ENCODE data around the gene ENSA.
"Not testable (repeated sequence)": the region's sequence is repeated elsewhere in the genome, so short reads cannot be mapped to it uniquely, and the experiment has no call there.

Gene ENSA, protein sequence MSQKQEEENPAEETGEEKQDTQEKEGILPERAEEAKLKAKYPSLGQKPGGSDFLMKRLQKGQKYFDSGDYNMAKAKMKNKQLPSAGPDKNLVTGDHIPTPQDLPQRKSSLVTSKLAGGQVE

DNA sequence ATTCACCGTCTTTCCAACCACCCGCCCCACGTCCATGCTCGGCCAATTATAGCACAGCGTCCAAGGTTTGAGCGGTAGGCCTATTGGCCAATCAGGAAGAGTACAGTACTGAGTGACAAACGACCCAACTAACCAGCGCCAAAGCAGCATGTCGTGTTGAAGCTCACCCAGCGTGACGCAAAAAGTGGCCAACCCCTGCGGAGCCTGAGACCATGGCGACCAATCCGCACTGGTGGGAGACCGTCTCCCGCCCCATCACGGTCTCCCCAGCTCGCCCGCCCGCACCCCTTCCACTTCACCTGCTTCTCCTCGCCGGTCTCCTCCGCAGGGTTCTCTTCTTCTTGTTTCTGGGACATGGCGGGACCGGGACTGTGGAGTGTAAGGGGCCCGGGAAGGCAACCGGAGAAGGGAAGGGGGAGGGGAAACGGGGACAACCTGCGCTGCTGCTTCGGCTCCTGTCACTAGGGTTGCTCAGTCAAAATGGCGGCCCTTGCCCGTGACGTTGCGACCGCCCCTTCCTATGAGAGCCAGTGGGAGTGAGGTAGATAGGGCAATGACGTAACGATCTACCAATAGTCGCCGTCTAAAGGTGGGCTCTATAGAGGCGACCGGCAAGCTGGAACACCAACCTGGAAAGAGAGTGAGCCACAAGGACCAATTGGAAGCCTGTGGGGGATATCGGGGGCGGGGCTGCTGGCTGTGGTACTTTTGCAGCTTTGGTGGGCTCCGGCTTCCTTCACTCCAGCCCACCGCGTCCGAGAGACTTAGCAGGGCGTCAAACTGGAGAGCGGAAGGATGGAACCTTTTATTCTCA is at the start of gene ENSA:
Gene ENSA (minus strand): TSS at position 498 of the 814 bp plus-strand sequence. CDS start 142 bp downstream, at position 356.
- Mint-ChIP-seq H3K27ac (no peak within 1 kb of the TSS), H3K4me1 (peaks cover 39% of the 10 kb centered on the region), H3K4me3 (no peak within 1 kb of the TSS), H3K9me3 (no peaks in the 10 kb centered on the region), H3K36me3 (peaks cover 6% of the 10 kb centered on the region)
- DNase-seq (ENCODE audit: low spot score in 2 of 2) (peak; percentile 84 to 97), ATAC-seq (peak; percentile 94)

DNA sequence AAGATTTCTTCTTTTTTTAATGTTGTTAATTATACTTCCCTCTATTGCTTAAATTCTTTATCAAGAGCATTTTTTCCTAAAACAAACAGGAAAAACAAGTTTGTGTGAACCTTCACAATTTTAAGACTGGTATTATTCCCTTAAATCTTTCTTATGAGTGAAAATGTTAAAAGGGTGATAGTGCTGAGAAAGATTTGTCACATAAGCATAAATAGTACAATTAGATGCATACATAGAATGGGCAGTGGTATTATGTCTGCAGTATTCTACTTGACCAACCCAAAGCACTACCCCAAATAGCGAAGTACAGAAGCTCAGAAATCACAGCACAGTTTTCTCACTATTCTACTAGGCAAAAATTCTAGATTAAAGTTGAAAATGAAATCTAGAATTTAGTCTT is 49.6 kb upstream of the ENSA start:
- no peaks in the 10 kb centered on the region for H3K4me1 Mint-ChIP-seq
- H3K27ac Mint-ChIP-seq, result no peak overlapping the region
- H3K36me3 Mint-ChIP-seq, result peaks cover 43% of the 10 kb centered on the region
- H3K9me3 Mint-ChIP-seq, result no peaks in the 10 kb centered on the region
- DNase-seq (ENCODE audit: low spot score in 2 of 2) (no peak), ATAC-seq (no peak)
- H3K4me3 Mint-ChIP-seq, result no peak overlapping the region

DNA sequence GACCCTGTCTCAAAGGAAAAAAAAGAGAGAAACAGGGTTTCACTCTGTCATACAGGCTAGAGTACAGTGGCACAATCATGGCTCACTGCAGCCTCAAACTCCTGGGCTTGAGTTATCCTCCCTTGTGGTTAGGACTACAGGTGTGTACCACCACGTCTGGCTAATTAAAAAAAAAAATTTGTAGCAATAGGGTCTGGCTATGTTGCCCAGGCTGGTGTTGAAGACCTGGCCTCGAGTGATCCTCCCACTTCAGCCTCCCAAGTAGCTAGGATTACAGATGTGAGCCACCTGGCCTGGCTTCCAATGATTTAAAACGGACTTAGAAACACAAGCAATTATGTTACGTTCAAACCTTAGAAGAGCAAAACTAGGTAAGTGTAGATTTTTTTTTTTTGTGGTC is 45.5 kb upstream of the ENSA start:
- Mint-ChIP-seq H3K36me3 (peaks cover 53% of the 10 kb centered on the region), H3K27ac (no peak overlapping the region), H3K4me1 (no peaks in the 10 kb centered on the region), H3K4me3 (no peak overlapping the region), H3K9me3 (no peaks in the 10 kb centered on the region)
- DNase-seq (ENCODE audit: low spot score in 2 of 2) (no peak), ATAC-seq (no peak)

DNA sequence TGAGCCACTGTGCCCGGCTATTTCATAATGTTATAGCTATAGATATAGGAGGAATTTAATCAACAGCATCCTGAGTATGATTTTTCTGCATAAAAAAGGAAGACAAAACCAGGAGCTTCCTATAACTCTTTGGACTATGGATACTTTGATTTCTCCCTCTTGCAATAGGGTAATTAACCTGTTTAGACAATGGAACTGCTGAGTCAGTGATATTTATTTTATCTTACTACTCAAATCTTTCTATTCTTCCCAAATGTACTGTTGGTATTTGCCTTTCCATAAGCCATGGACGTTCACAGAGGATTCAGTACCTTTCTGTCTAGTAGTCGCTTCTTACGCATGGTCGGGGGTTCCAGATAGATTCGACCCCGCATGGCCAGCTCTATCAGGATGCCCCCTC is 33.9 kb upstream of the ENSA start:
- DNase-seq (ENCODE audit: low spot score in 2 of 2) (no peak), ATAC-seq (no peak)
- H3K9me3 Mint-ChIP-seq, result no peaks in the 10 kb centered on the region
- H3K36me3 Mint-ChIP-seq, result peaks cover 59% of the 10 kb centered on the region
- no peak overlapping the region for H3K4me3 Mint-ChIP-seq
- H3K27ac Mint-ChIP-seq, result no peak overlapping the region
- H3K4me1 Mint-ChIP-seq, result no peaks in the 10 kb centered on the region

DNA sequence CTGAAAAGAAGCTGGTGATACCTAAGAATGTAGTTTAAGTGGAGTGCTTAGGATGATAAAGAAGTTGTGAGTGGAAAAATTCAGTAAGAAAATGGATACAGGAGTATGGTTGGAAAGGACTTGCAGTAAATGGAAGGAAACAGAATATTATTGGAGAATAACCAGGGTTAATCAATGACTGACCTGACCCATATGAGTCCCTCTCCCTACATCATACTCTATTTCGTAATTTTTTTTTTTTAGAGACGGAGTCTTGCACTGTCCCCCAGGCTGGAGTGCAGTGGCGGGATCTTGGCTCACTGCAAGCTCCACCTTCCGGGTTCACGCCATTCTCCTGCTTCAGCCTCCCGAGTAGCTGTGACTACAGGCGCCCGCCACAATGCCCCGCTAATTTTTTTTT is 33.4 kb upstream of the ENSA start:
- Mint-ChIP-seq H3K36me3 (peaks cover 59% of the 10 kb centered on the region), H3K9me3 (no peaks in the 10 kb centered on the region), H3K27ac (no peak overlapping the region), H3K4me1 (no peaks in the 10 kb centered on the region), H3K4me3 (no peak overlapping the region)
- no peak for ATAC-seq
- no peak for DNase-seq (ENCODE audit: low spot score in 2 of 2)

DNA sequence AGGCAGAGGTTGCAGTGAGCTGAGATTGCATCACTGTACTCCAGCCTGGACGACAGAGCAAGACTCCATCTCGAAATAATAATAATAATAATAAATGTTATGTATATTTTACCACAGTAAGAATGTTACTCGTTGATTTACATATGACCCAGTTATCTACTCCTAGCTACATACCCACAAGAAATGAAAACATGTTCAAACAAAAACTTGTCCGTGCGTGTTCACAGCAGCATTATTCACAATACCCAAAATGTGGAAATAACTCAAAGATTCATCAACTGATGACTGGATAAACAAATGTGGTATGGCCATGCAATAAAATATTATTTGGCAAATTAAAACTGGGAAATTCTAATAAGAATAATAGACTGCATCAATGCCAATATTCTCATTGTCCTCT is 31.7 kb upstream of the ENSA start:
- Mint-ChIP-seq H3K4me1 (no peaks in the 10 kb centered on the region), H3K9me3 (no peaks in the 10 kb centered on the region), H3K27ac (no peak overlapping the region), H3K36me3 (peaks cover 50% of the 10 kb centered on the region), H3K4me3 (no peak overlapping the region)
- DNase-seq (ENCODE audit: low spot score in 2 of 2) (no peak), ATAC-seq (no peak)

DNA sequence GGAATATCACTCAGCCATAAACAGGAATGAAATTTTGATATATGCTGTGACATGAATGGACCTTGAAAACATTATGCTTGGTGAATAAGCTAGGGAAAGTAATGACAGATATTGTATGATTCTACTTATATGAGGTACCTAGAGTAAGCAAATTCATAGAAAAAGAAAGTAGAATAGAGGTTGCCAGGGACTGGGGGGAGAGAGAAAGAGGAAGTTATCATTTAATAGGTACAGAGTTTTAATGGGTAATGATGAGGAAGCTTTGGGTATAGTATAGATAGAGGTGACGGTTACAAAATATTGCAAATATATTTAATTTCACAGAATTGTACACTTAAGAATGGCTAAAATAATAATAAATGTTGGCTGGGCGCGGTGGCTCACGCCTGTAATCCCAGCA is 31.2 kb upstream of the ENSA start:
- H3K27ac Mint-ChIP-seq, result no peak overlapping the region
- DNase-seq (ENCODE audit: low spot score in 2 of 2) (no peak), ATAC-seq (no peak)
- peaks cover 46% of the 10 kb centered on the region for H3K36me3 Mint-ChIP-seq
- no peaks in the 10 kb centered on the region for H3K9me3 Mint-ChIP-seq
- no peak overlapping the region for H3K4me3 Mint-ChIP-seq
- H3K4me1 Mint-ChIP-seq, result no peaks in the 10 kb centered on the region

DNA sequence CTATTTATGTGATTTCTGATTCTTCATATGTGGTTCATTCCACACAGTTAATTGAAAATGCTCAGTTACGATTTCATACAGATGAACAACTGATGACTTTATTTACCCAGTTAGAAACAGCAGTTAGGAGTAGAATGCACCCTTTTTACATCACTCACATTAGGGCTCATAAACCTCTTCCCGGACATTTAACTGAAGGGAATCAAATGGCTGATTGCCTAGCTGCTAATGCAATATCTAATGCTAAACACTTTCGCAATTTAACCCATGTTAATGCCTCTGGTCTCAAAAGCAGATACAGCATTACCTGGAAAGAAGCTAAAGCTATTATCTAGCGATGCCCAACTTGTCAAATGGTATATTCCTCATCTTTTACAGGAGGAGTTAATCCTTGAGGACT is 27.7 kb upstream of the ENSA start:
- H3K4me1 Mint-ChIP-seq; DNase-seq (ENCODE audit: low spot score in 2 of 2); H3K9me3 Mint-ChIP-seq; ATAC-seq; H3K4me3 Mint-ChIP-seq; H3K27ac Mint-ChIP-seq: not testable (repeated sequence)
- H3K36me3 Mint-ChIP-seq, result peaks cover 40% of the 10 kb centered on the region

DNA sequence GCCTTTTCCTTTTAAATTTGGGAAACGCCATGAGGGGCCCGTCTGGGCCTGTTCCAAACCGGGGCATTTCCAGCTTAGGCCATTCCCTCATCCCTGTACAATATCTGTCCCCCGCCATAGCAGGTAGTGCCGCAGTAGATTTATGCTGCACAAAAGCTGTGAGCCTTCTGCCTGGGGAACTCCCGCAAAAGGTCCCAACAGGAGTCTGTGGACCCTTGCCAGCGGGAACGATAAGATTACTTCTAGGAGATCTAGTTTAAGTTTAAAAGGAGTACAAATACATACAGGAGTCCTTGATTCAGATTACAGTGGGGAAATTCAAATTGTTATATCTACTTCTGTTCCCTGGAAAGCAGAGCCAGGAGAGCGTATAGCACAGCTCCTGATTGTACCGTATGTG is 25.2 kb upstream of the ENSA start:
- H3K27ac Mint-ChIP-seq; DNase-seq (ENCODE audit: low spot score in 2 of 2); H3K4me1 Mint-ChIP-seq; H3K9me3 Mint-ChIP-seq; H3K4me3 Mint-ChIP-seq; ATAC-seq: not testable (repeated sequence)
- peaks cover 21% of the 10 kb centered on the region for H3K36me3 Mint-ChIP-seq

DNA sequence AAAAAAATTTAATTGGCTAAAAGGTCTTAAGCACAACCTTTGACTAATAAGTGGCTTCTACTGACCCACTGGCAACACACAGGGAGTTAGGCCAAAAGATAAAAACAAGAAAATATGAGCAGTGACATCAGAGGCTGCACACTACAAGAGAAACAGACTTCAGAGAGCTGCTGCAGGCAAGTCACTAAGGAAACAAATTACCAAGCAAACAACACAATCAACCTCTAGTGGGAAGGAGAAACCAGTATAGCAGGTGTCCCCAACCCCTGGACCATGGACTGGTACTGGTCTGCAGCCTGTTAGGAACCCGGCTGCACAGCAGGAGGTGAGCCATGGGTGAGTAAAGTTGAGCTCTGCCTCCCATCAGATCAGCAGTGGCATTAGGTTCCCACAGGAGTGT is 20.8 kb upstream of the ENSA start:
- peaks cover 48% of the 10 kb centered on the region for H3K36me3 Mint-ChIP-seq
- no peaks in the 10 kb centered on the region for H3K9me3 Mint-ChIP-seq
- no peaks in the 10 kb centered on the region for H3K4me1 Mint-ChIP-seq
- H3K4me3 Mint-ChIP-seq, result no peak overlapping the region
- no peak overlapping the region for H3K27ac Mint-ChIP-seq
- DNase-seq (ENCODE audit: low spot score in 2 of 2) (no peak), ATAC-seq (no peak)

DNA sequence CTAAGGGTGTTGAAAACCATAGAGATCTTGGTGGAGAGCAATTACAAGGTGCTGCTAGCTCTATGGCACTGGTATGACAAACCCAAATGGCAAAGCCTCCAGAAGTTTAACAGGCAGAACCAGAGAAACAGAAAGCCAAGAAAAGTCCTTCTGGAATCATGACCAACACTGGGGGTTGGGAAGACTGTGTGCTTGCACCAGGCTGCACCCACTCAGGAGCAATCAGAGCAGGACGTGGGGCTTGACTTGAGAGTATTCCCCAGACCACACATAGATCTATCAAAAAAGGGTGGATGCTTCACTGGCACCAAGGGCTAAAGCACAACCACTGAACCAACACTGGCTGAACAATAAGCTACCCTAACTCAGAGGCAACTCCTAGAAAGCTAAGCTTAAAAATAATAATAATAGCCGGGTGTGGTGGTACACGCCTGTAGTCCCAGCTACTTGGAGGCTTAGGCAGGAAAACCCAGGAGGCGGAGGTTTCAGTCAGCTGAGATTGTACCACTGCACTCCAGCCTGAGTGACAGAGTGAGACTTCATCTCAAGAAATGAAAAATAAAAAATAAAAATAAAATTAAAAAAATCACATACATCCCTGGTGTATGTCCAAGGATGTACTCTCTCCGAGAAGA is 20.1 kb upstream of the ENSA start:
- H3K27ac Mint-ChIP-seq, result no peak overlapping the region

DNA sequence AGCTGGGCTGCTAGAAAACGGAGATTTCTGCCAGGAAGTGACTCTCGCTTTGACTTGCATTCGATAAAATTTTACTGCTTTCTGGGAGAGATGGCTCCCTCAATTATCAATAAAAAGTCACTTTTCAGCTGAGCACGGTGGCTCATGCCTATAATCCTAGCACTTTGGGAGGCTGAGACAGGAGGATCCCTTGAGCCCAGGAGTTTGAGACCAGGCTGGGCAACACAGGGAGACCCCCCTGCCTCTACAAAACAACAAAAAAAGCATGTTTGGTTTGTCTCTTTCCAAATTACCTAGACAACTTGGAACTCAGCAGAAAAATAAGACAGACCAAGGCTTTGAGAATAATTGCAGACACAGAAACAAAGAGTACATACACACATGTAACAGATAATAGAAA is 12.9 kb upstream of the ENSA start:
- Mint-ChIP-seq H3K9me3 (no peaks in the 10 kb centered on the region), H3K27ac (no peak overlapping the region), H3K4me1 (no peaks in the 10 kb centered on the region), H3K36me3 (peaks cover 14% of the 10 kb centered on the region), H3K4me3 (no peak overlapping the region)
- ATAC-seq, result no peak
- no peak for DNase-seq (ENCODE audit: low spot score in 2 of 2)

More for the DNA sequence above, 20.1 kb upstream of the ENSA start:
- H3K4me3 Mint-ChIP-seq, result no peak overlapping the region
- ATAC-seq (no peak), DNase-seq (ENCODE audit: low spot score in 2 of 2) (no peak)
- peaks cover 48% of the 10 kb centered on the region for H3K36me3 Mint-ChIP-seq
- H3K9me3 Mint-ChIP-seq, result no peaks in the 10 kb centered on the region
- H3K4me1 Mint-ChIP-seq, result no peaks in the 10 kb centered on the region

DNA sequence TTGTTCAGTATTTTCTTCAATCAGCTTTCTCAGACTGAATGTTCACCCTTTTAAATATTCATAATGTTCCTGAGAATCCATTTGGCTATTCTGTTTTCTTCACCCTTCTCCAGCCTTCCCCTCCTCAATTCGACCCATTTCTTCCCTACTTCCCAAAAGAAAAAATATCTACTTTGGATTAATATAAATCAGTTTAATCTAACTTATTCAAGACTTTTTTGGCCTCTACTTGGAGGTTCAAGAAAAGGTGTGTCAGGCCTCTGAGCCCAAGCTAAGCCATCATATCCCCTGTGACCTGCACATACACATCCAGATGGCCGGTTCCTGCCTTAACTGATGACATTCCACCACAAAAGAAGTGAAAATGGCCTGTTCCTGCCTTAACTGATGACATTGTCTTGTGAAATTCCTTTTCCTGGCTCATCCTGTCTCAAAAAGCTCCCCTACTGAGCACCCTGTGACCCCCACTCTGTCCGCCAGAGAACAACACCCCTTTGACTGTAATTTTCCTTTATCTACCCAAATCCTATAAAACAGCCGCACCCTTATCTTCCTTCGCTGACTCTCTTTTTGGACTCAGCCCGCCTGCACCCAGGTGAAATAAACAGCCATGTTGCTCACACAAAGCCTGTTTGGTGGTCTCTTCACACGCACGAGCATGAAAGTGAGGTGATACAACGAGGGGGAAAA is 11.9 kb upstream of the ENSA start:
- H3K4me1 Mint-ChIP-seq; H3K4me3 Mint-ChIP-seq; H3K9me3 Mint-ChIP-seq; DNase-seq (ENCODE audit: low spot score in 2 of 2); ATAC-seq; H3K36me3 Mint-ChIP-seq: not testable (repeated sequence)
- H3K27ac Mint-ChIP-seq, result peak overlapping the region; percentile 35

DNA sequence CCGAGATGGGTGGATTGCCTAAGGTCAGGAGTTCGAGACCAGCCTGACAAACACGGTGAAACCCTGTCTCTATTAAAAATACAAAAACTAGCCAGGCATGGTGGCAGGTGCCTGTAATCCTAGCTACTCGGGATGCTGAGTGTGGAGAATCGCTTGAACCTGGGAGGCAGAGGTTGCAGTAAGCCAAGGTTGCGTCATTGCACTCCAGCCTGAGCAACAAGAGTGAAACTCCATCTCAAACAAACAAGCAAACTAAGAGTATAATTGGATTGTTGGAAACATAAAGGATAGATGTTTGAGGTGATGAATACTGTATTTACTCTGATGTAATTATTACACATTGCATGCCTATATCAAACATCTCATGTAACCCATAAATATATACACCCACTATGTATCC is 9.0 kb upstream of the ENSA start:
- H3K27ac Mint-ChIP-seq; H3K4me3 Mint-ChIP-seq; H3K4me1 Mint-ChIP-seq; H3K36me3 Mint-ChIP-seq; ATAC-seq; H3K9me3 Mint-ChIP-seq; DNase-seq (ENCODE audit: low spot score in 2 of 2): not testable (repeated sequence)

DNA sequence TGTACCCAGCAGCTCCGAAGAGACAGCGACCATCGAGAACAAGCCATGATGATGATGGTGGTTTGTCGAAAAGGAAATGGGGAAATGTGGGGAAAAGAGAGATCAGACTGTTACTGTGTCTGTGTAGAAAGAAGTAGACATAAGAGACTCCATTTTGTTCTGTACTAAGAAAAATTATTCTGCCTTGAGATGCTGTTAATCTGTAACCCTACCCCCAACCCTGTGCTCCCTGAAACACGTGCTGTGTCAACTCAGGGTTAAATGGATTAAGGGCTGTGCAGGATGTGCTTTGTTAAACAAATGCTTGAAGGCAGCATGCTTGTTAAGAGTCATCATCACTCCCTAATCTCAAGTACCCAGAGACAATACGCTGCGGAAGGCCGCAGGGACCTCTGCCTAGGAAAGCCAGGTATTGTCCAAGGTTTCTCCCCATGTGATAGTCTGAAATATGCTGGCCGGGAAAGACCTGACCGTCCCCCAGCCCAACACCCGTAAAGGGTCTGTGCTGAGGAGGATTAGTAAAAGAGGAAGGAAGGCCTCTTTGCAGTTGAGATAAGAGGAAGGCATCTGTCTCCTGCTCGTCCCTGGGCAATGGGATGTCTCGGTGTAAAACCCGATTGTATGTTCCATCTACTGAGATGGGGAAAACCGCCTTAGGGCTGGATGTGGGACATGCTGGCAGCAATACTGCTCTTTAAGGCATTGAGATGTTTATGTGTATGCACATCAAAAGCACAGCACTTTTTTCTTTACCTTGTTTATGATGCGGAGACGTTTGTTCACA is 5.6 kb upstream of the ENSA start:
- ATAC-seq; H3K4me1 Mint-ChIP-seq; H3K4me3 Mint-ChIP-seq; H3K9me3 Mint-ChIP-seq; H3K36me3 Mint-ChIP-seq; DNase-seq (ENCODE audit: low spot score in 2 of 2); H3K27ac Mint-ChIP-seq: not testable (repeated sequence)
